HCT116 (cell line): ENCODE results near the gene LHX3. TPM values are rescaled to one million over a fixed set of nuclear protein-coding genes. Genes with fewer than 3 reads are reported as not detected.

Experiments used
- ATAC-seq: fragments of 200-7000 bp; cut with Tn5 transposase; 2 replicates; pipeline ENCODE4 v1.9.1; 2020; ENCODE audit warnings: mild to moderate bottlenecking, moderate library complexity
- BruUV-seq: library from RNA; stranded (reverse); fragments of 400-500 nt; replicated peaks from 2 replicates; lab custom pipeline; 2021; lab: Mats Ljungman, UMichigan
- CTCF ChIA-PET: fragments of 300-600 bp; sonication (Branson Sonifier 250); formaldehyde crosslinking; loops from one replicate; lab custom pipeline; 2021; ENCODE audit warnings: antibody characterized with exemption; lab: Charles Lee
- POLR2A ChIA-PET: fragments of 300-600, 350-600 bp; sonication (Branson Sonifier 250); formaldehyde crosslinking; loops from one replicate; lab custom pipeline; 2021; ENCODE audit warnings: antibody characterized with exemption; lab: Charles Lee
- RAD21 ChIA-PET, 2 experiments: fragments of 300-600 bp; sonication (Branson Sonifier 250); formaldehyde crosslinking; loops; one replicate each; lab custom pipeline; 2023; ENCODE audit warnings: low total read pairs in 2 of 2; ENCODE audit not compliant: uncharacterized antibody in 2 of 2, unreplicated experiment in 2 of 2, low non-redundant PET in 1 of 2; lab: Charles Lee
- DNase-seq: peaks from one replicate; pipeline ENCODE4 v3.0.0-alpha.2; 2010; ENCODE audit warnings: low read depth, low spot score
- H2AFZ ChIP-seq: fragments of 200-600 bp; shearing (Covaris generic), sonication (generic); 2 replicates; pipeline ENCODE4 v1.6.1; 2017; ENCODE audit warnings: low read depth, mixed run types, mixed read lengths, antibody characterized with exemption, low read length; ENCODE audit not compliant: poor library complexity, severe bottlenecking
- H3K27ac ChIP-seq: 2 replicates; pipeline ENCODE4 v1.5.1; 2012; ENCODE audit warnings: low read depth, low read length
- H3K27me3 ChIP-seq: fragments of 200-600 bp; sonication (generic); 2 replicates; pipeline ENCODE4 v1.6.1; 2016; ENCODE audit warnings: mixed run types, low read length, mixed read lengths; ENCODE audit not compliant: insufficient read depth
- H3K36me3 ChIP-seq, 2 experiments: fragments of 200-500 bp in 1 of 2; fragments of 200-600 bp in 1 of 2; sonication (Bioruptor generic) in 1 of 2; sonication (generic) in 1 of 2; 2 replicates each; pipeline versions ENCODE4 v1.5.1 to v1.6.1; 2014 to 2016; ENCODE audit warnings: low read length in 2 of 2, inconsistent platforms in 1 of 2, mixed read lengths in 1 of 2, mixed run types in 1 of 2; ENCODE audit not compliant: insufficient read depth in 2 of 2, control insufficient read depth in 1 of 2
- H3K4me1 ChIP-seq, 2 experiments: fragments of 200-600 bp in 1 of 2; sonication (generic) in 1 of 2; 2 replicates each; pipeline versions ENCODE4 v1.5.1 to v1.6.1; 2012 to 2017; ENCODE audit warnings: low read length in 2 of 2, inconsistent platforms in 1 of 2, mild to moderate bottlenecking in 1 of 2, mixed read lengths in 1 of 2, mixed run types in 1 of 2, moderate library complexity in 1 of 2; ENCODE audit not compliant: insufficient read depth in 2 of 2, control insufficient read depth in 1 of 2
- H3K4me2 ChIP-seq: fragments of 200-600 bp; sonication (generic); 2 replicates; pipeline ENCODE4 v1.6.1; 2017; ENCODE audit warnings: mixed run types, low read length, mixed read lengths
- H3K4me3 ChIP-seq, 2 experiments: fragments of 200-600 bp in 1 of 2; sonication (generic) in 1 of 2; replicated peaks in 1 of 2; 2 replicates each; pipeline ENCODE4 v1.5.1; 2011 to 2016; ENCODE audit warnings: low read length in 2 of 2, control low read depth in 1 of 2, low read depth in 1 of 2, mild to moderate bottlenecking in 1 of 2, mixed read lengths in 1 of 2, mixed run types in 1 of 2
- H3K79me2 ChIP-seq: fragments of 200-600 bp; sonication (generic); 2 replicates; pipeline ENCODE4 v1.6.1; 2017; ENCODE audit warnings: mild to moderate bottlenecking, mixed run types, low read length, moderate library complexity, mixed read lengths; ENCODE audit not compliant: insufficient read depth
- H3K9ac ChIP-seq: fragments of 200-600 bp; sonication (generic); 2 replicates; pipeline ENCODE4 v1.6.1; 2016; ENCODE audit warnings: low read length, mixed read lengths
- H3K9me2 ChIP-seq: fragments of 200-600 bp; sonication (generic), shearing (Covaris generic); 2 replicates; pipeline ENCODE4 v1.6.1; 2017; ENCODE audit warnings: mixed run types, mild to moderate bottlenecking, moderate library complexity; ENCODE audit not compliant: insufficient read depth
- H3K9me3 ChIP-seq, 2 experiments: fragments of 200-500 bp in 1 of 2; fragments of 200-600 bp in 1 of 2; sonication (Bioruptor generic) in 1 of 2; sonication (generic) in 1 of 2; 2 replicates each; pipeline ENCODE4 v1.6.1; 2014 to 2017; ENCODE audit warnings: low read length in 2 of 2, mixed read lengths in 2 of 2, inconsistent platforms in 1 of 2, low read depth in 1 of 2, mild to moderate bottlenecking in 1 of 2, mixed run types in 1 of 2, moderate library complexity in 1 of 2; ENCODE audit not compliant: control insufficient read depth in 1 of 2, insufficient read depth in 1 of 2
- H4K20me1 ChIP-seq: fragments of 200-600 bp; sonication (generic), shearing (Covaris generic); 2 replicates; pipeline ENCODE4 v1.6.1; 2017; ENCODE audit warnings: mixed run types, mild to moderate bottlenecking, moderate library complexity; ENCODE audit not compliant: insufficient read depth
- EGR1 ChIP-seq: IDR thresholded peaks from 2 replicates; pipeline ENCODE4 v1.6.1; 2012; ENCODE audit warnings: low read depth
- EZH2 ChIP-seq: fragments of 200-600 bp; sonication (generic); IDR thresholded peaks from 2 replicates; pipeline ENCODE4 v1.6.1; 2017; ENCODE audit warnings: antibody characterized with exemption, mixed run types
- JUND ChIP-seq: IDR thresholded peaks from 2 replicates; pipeline ENCODE4 v1.6.1; 2012
- POLR2AphosphoS5 ChIP-seq: IDR thresholded peaks from 2 replicates; pipeline ENCODE4 v1.6.1; 2011; ENCODE audit warnings: mild to moderate bottlenecking, low read depth, low read length, moderate library complexity
- SIN3A ChIP-seq: IDR thresholded peaks from 2 replicates; pipeline ENCODE4 v1.6.1; 2012; ENCODE audit warnings: low read depth
- SP1 ChIP-seq: IDR thresholded peaks from 2 replicates; pipeline ENCODE4 v1.6.1; 2012; ENCODE audit warnings: low read depth
- SRF ChIP-seq: IDR thresholded peaks from 2 replicates; pipeline ENCODE4 v1.6.1; 2012; ENCODE audit warnings: low read depth
- TCF7L2 ChIP-seq: IDR thresholded peaks from 2 replicates; pipeline ENCODE4 v1.7.0; 2011; ENCODE audit warnings: borderline replicate concordance, inconsistent platforms; ENCODE audit not compliant: insufficient read depth, insufficient read length; ENCODE audit errors: extremely low read depth
- YY1 ChIP-seq: IDR thresholded peaks from 2 replicates; pipeline ENCODE4 v1.6.1; 2011; ENCODE audit warnings: low read length, low read depth, moderate library complexity, mild to moderate bottlenecking; ENCODE audit not compliant: insufficient replicate concordance; ENCODE audit errors: extremely low read depth
- ZFX ChIP-seq: fragments of 450-650 bp; IDR thresholded peaks from 2 replicates; pipeline ENCODE4 v1.6.1; 2017
- ZNF274 ChIP-seq: fragments of 200-500 bp; sonication (Bioruptor generic); IDR thresholded peaks from 2 replicates; pipeline ENCODE4 v1.6.1; 2014; ENCODE audit warnings: mild to moderate bottlenecking, low read depth, low read length, inconsistent platforms
- intact Hi-C: fragments of 100-400 bp; cut with micrococcal nuclease; formaldehyde crosslinking; loops from 2 replicates; pipeline ENCODE4 v1.10.0; 2022
- total RNA-seq: library from RNA; stranded (reverse); gene quantifications from one replicate; pipeline ENCODE4 v1.2.1, GENCODE V29; 2021; ENCODE audit not compliant: unreplicated experiment
- TF ChIP-seq, protein P1 (sequence below): IDR thresholded peaks from 2 replicates; pipeline ENCODE4 v1.6.1; 2012
- TF ChIP-seq, protein P2 (sequence below): IDR thresholded peaks from 2 replicates; pipeline ENCODE4 v1.6.1; 2012; ENCODE audit warnings: low read depth
- TF ChIP-seq, protein P3 (sequence below): IDR thresholded peaks from 2 replicates; pipeline ENCODE4 v1.6.1; 2012

Gene LHX3
- total RNA-seq, 1 experiment from 2014 or later, result not detected

DNA sequence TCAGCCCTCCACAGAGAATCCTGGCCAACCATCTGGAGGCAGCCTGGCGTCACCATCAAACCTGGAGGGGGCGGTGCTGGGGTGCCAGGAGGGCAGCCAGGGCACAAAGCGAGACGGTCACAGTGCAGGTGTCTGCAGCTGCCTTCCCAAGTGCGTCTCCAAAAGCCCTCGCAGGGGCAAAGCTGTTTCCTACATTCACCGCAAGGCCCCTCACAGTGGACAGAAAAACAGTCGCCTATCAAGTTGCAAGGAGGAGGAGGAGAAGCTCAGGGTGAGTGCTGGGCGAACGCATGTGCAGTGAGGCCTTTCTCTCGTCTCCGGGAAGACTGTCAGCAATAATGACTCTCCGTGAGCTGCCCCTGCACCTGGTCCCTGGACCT is 18.0 kb upstream of the LHX3 start:
- ChIA-PET CTCF (no interaction called here), RAD21 (no interaction called here), POLR2A (no interaction called here)
- no peak overlapping the region for H3K4me2 ChIP-seq
- BruUV-seq, result no TSS peak
- no peak overlapping the region for H2AFZ ChIP-seq
- DNase-seq (no peak), ATAC-seq (no peak)
- H4K20me1 ChIP-seq, result peaks cover 5% of the 10 kb centered on the region; the same call in 1 of the 2 replicates
- no peak overlapping the region for H3K4me3 ChIP-seq
- H3K27ac ChIP-seq, result no peak overlapping the region
- H3K9me2 ChIP-seq, result no peaks in the 10 kb centered on the region
- peaks cover 82% of the 10 kb centered on the region for H3K79me2 ChIP-seq
- intact Hi-C loops, result loop anchor here (10.0 kb wide), 1 partner anchor 258 kb away; the partner anchor contains the start of gene UBAC1
- peaks cover 6 to 54% of the 10 kb centered on the region in 2 experiments; a peak in 3 of 4 replicates for H3K36me3 ChIP-seq
- no peaks in the 10 kb centered on the region for H3K9me3 ChIP-seq
- TF ChIP-seq ZNF274 (no peak), SP1 (no peak), SRF (no peak), JUND (no peak), POLR2AphosphoS5 (no peak), SIN3A (no peak), TCF7L2 (no peak), ZFX (no peak), EGR1 (no peak), EZH2 (no peak), YY1 (no peak)
- TF ChIP-seq, protein P1, sequence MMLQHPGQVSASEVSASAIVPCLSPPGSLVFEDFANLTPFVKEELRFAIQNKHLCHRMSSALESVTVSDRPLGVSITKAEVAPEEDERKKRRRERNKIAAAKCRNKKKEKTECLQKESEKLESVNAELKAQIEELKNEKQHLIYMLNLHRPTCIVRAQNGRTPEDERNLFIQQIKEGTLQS, result no peak
- TF ChIP-seq, protein P2, sequence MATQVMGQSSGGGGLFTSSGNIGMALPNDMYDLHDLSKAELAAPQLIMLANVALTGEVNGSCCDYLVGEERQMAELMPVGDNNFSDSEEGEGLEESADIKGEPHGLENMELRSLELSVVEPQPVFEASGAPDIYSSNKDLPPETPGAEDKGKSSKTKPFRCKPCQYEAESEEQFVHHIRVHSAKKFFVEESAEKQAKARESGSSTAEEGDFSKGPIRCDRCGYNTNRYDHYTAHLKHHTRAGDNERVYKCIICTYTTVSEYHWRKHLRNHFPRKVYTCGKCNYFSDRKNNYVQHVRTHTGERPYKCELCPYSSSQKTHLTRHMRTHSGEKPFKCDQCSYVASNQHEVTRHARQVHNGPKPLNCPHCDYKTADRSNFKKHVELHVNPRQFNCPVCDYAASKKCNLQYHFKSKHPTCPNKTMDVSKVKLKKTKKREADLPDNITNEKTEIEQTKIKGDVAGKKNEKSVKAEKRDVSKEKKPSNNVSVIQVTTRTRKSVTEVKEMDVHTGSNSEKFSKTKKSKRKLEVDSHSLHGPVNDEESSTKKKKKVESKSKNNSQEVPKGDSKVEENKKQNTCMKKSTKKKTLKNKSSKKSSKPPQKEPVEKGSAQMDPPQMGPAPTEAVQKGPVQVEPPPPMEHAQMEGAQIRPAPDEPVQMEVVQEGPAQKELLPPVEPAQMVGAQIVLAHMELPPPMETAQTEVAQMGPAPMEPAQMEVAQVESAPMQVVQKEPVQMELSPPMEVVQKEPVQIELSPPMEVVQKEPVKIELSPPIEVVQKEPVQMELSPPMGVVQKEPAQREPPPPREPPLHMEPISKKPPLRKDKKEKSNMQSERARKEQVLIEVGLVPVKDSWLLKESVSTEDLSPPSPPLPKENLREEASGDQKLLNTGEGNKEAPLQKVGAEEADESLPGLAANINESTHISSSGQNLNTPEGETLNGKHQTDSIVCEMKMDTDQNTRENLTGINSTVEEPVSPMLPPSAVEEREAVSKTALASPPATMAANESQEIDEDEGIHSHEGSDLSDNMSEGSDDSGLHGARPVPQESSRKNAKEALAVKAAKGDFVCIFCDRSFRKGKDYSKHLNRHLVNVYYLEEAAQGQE, result no peak
- TF ChIP-seq, protein P3, sequence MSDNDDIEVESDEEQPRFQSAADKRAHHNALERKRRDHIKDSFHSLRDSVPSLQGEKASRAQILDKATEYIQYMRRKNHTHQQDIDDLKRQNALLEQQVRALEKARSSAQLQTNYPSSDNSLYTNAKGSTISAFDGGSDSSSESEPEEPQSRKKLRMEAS, result no peak
- H3K9ac ChIP-seq, result no peak overlapping the region
- H3K27me3 ChIP-seq, result no peaks in the 10 kb centered on the region
- H3K4me1 ChIP-seq, result peaks cover 17 to 38% of the 10 kb centered on the region in 2 experiments
